GM20000 (cell line): ENCODE results near the gene FXYD2.

Source experiments
- DNase-seq: peaks from one replicate; pipeline ENCODE4 v3.0.0; 2012; ENCODE audit warnings: low spot score
- TF ChIP-seq, protein P1 (sequence below): IDR thresholded peaks from 2 replicates; pipeline ENCODE4 v1.5.1; 2012; ENCODE audit warnings: mild to moderate bottlenecking, control low read depth; ENCODE audit errors: extremely low read depth, missing control alignments

Gene FXYD2

GRCh38 chr11:117770061-117770460 lies 54.5 kb downstream of the FXYD2 start:
- no peak for DNase-seq

More at GRCh38 chr11:117770061-117770460, 54.5 kb downstream of the FXYD2 start:
- TF ChIP-seq, protein P1, sequence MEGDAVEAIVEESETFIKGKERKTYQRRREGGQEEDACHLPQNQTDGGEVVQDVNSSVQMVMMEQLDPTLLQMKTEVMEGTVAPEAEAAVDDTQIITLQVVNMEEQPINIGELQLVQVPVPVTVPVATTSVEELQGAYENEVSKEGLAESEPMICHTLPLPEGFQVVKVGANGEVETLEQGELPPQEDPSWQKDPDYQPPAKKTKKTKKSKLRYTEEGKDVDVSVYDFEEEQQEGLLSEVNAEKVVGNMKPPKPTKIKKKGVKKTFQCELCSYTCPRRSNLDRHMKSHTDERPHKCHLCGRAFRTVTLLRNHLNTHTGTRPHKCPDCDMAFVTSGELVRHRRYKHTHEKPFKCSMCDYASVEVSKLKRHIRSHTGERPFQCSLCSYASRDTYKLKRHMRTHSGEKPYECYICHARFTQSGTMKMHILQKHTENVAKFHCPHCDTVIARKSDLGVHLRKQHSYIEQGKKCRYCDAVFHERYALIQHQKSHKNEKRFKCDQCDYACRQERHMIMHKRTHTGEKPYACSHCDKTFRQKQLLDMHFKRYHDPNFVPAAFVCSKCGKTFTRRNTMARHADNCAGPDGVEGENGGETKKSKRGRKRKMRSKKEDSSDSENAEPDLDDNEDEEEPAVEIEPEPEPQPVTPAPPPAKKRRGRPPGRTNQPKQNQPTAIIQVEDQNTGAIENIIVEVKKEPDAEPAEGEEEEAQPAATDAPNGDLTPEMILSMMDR: no peak
